Glomerular visceral epithelial cell (primary cell): Measurements from ENCODE around the gene FRMD6.

Experiments
- DNase-seq: peaks from one replicate; pipeline ENCODE4 v3.0.0-alpha.2; 2016; ENCODE audit errors: extremely low spot score

The FRMD6 gene

GRCh38 chr14:51666826-51667225 lies 15.1 kb downstream of the FRMD6 start:
- peak; percentile 51 for DNase-seq

- no peak for DNase-seq
These were observed 17.2 kb downstream of the FRMD6 start for GRCh38 chr14:51668870-51669269.

DNA sequence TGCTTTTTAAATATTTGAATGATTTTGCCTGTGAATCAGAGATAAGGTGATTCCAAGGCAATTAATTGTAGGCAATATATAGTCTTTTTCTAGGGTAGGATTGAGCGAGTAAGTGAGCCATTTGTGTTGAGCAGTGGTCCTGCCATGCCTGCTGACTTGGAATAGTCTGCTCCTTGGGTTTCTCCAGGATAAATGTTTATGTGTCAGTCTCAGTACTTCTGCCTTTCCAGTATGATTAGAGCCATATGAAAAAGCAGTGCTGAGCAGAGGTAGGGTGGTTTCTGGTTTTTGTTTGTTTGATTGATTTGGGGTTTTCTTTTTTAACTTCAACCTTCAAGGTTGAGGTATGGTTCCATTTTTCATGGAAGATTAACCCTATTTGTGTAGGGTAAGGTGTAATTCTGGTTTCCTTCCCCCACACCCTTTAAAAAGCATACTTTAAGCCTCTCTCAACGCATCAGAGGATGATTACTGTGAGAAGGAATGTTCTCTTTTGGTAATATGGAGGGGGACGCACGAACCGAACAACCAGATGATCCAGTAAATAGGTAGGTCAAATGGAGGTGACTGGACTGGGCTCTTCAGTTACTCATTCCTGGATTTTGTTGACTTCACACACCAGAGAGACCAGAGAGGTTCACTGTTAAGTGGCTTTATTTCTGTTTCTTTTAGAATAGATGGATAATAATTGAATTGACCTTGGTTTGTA lies 22.7 kb downstream of the FRMD6 start:
- peak; percentile 81 for DNase-seq

DNA sequence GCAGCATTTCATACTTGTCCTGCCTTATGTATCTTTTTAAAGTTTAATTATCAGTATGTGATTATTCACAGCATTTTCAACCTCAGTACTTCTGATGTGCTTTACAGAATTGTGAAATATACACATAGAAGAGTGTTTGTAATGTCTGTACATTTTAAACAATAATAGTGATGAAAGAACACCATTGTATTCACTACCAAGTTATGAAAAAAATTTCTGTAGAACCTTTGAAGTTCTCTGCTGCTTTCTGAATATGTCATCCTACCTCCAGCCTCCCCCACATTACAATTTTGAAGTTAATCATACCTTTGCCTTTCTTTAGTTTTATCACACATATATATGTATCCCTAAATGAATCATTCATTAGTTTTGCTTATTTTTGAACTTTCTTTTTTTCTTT lies 24.8 kb downstream of the FRMD6 start:
- DNase-seq, result no peak

- DNase-seq, result peak; percentile 56
These were observed 25.6 kb downstream of the FRMD6 start for GRCh38 chr14:51677266-51677665.

GRCh38 chr14:51677738-51678137 lies 26.0 kb downstream of the FRMD6 start:
- DNase-seq, result no peak

- DNase-seq, result no peak
These were observed 28.3 kb downstream of the FRMD6 start for GRCh38 chr14:51680031-51680430.

DNA sequence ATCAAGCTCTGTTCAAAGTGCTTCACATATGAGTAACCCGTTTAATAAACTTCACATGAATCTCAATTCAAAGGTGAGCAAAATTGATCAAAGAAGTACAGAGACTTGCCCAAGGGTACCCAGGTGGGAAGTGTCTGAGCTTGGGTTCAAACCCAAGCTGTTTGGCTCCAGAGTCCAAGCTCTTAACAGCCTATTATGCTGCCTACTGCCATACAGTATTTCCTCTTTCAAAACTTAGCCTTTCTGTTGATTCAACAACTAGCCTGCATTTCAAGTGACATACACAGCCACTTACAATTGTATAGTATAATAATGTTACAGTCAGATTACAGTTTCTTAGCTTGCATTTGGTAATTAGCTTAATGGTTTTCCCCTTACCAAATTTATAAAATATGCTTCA lies 29.7 kb downstream of the FRMD6 start:
- no peak for DNase-seq

DNA sequence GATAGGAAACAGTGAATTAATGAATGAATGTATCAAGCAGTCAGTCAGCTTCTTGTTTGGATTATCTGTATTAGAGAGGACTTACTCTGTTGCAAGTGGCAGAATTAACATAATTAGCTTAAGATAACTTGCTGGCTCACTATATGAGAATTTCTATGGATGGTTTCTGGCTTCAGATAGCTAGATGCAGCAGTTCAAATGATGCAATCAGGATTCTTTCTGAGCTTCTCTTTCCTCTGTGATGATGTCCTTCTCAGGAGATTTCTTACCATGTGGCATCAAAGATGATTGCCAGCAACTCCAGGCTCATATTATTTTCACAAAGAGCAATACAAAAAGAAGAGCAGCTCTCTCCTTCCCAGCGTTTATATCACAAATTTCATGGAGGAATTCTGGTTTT lies 30.7 kb downstream of the FRMD6 start:
- DNase-seq, result no peak

DNA sequence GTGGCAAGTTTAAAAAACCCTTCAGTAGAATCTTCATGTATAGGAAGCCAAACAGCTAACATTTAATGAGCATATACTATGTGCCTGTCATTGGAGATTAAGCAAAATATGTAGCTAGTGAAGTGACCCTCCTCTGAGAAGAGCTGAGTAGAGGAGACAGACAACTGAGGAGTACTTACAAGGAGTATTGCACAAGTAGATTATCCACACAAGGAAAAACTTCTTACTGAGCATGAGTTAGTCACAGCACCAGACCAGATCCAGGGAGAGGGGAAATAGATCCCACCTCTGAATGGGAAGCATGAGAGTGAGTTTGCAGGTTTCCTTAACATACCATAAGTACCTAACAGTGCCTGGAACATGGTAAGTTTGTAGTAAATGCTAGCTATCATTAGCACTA lies 33.0 kb downstream of the FRMD6 start:
- no peak for DNase-seq

DNA sequence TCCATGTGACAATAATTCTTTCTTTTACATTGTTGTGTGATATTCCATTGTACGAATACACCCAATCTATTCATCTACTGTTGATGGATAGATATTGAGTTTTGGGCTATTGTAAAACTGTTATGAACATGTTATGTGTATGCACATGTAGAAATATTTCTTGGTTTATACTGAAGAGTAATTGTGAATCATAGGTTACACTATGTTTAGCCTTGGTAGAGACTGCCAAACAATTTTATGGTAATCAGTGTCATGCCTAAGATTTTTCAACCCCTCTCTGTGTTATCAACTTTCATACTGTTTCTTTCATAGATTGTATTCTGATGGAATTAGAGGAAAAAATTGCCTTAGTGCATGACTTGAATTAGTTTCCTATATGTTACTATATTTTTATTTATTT lies 39.5 kb downstream of the FRMD6 start:
- no peak for DNase-seq

GRCh38 chr14:51692646-51693045 lies 40.9 kb downstream of the FRMD6 start:
- DNase-seq, result no peak

GRCh38 chr14:51697848-51698247 lies 46.1 kb downstream of the FRMD6 start:
- DNase-seq, result no peak

DNA sequence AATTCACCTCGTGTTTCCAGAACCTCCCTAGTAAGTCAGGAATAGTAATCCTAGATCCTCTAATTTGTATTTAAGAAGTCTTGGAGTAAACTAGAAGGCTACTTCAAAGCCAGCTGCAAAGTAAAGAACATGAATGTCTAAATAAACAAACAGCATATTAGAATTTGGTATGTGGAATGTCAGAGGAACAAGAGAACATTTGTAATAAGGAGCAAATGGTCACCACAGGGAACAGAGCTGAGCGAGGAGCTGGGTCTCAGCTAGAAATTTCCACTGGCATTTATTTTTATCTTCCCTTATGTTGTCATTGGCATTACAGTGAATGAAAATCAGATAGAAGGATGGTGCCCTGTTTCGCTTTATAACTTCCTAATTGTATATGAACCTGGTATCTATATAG lies 50.2 kb downstream of the FRMD6 start:
- no peak for DNase-seq

DNA sequence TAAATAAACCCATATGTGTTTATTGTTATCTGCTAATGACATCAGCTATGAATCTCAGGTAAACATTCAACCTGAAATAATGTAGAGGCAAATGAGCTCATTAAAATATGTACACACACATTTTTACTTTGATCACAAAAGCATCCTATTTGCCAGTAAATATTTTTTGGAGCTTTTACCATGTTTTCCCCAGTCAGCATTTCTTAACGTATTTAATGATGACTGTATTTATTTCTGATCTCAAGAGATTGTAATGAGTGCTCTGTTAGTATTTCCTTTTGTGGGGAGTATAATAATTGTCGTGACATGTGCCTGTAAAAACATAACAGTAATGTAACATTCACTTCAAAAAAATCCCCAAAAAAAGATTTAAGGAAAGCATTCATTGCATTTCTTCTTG lies 52.1 kb downstream of the FRMD6 start:
- no peak for DNase-seq

- DNase-seq, result no peak
These were observed 52.8 kb downstream of the FRMD6 start for GRCh38 chr14:51704545-51704944.

- DNase-seq, result no peak
These were observed 55.6 kb downstream of the FRMD6 start for GRCh38 chr14:51707327-51707726.

DNA sequence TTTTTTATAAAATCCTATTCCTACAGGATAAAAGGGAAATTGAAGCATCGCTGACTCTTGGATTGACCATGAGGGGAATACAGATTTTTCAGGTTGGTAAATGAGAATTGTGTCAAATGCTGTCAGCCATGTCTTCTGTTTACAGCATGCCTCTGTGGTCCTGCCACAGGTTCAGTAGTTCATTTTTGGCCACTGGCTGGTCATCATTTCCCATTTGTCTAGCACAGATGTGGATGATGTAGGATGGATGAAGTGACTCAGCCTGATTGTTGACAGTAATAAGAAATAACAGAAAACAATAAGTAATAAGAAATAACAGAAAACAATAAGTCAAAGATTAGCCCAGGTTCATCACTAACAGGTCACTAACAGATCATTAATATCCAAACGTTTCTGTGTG lies 59.8 kb downstream of the FRMD6 start:
- no peak for DNase-seq

GRCh38 chr14:51715250-51715649 lies 63.5 kb downstream of the FRMD6 start:
- no peak for DNase-seq

DNA sequence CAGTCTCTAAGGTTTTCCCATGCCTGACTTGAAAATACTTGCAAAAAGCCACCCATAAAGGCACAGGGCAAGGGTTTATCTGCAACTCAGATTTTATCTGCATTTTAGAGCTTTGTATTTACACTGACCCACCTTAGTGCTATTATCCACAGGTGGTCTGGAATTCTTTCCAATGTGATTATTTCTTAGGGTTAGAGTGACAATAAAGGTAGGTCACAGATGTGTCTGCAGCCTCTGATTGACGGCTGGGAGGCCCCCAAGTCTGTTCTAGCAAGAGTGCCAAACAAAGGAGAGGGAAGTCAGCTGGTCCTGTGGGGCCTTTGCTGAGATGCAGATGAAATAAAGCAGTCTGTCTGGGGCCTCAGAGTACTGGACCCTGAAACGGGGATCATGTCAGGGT lies 64.0 kb downstream of the FRMD6 start:
- no peak for DNase-seq

- DNase-seq, result peak; percentile 59
These were observed 64.9 kb downstream of the FRMD6 start for GRCh38 chr14:51716610-51717009.

DNA sequence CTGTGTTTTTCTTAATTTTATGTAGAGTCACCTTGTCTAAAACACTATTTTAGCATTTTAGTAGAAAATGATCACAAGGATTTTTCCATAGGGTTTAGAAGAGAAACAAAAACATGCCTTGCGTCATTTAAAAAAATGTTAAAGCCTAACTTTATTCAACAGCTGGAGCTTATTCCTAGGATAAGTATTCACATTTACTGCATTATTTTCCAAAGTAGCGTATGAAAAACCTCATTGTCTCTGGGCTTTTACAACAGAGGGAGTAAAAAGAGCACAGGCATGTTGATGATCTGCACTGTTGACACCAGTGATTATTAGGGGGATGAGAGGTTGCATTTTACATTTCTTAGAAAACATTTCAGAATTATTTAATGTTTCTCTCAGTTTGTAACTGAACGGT lies 66.1 kb downstream of the FRMD6 start:
- DNase-seq, result no peak

DNA sequence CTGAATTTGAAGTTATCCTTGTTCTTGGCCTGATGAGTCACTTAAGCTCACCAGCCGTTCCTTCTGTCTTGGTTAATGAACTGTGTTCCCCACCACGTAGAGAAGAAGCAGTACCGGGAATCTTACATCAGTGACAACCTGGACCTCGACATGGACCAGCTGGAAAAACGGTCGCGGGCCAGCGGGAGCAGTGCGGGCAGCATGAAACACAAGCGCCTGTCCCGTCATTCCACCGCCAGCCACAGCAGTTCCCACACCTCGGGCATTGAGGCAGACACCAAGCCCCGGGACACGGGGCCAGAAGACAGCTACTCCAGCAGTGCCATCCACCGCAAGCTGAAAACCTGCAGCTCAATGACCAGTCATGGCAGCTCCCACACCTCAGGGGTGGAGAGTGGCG lies 68.2 kb downstream of the FRMD6 start:
- peak; percentile 43 for DNase-seq

DNA sequence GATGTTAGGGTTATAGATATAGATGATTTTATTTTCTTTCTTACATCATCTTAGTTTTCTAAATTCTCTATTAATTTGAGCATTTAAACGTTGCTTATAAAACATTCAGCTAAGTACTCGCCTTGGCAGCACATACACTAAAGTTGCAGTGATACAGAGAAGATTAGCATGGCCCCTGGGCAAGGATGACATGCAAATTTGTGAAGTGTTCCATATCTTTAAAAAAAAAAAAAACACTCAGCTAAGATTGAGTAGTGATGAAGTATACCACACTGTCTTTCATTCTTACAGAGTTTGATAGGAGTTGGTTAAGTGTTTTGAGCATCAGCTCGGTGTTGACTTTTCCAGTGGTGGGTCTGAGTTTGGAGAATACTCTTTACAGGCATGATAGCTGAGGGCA lies 72.3 kb downstream of the FRMD6 start:
- DNase-seq, result no peak
